ENCODE results near the gene RAB3B.
A peak's percentile ranks its signal among the peaks of the same experiment; 100 is the strongest.

The RAB3B gene

DNA sequence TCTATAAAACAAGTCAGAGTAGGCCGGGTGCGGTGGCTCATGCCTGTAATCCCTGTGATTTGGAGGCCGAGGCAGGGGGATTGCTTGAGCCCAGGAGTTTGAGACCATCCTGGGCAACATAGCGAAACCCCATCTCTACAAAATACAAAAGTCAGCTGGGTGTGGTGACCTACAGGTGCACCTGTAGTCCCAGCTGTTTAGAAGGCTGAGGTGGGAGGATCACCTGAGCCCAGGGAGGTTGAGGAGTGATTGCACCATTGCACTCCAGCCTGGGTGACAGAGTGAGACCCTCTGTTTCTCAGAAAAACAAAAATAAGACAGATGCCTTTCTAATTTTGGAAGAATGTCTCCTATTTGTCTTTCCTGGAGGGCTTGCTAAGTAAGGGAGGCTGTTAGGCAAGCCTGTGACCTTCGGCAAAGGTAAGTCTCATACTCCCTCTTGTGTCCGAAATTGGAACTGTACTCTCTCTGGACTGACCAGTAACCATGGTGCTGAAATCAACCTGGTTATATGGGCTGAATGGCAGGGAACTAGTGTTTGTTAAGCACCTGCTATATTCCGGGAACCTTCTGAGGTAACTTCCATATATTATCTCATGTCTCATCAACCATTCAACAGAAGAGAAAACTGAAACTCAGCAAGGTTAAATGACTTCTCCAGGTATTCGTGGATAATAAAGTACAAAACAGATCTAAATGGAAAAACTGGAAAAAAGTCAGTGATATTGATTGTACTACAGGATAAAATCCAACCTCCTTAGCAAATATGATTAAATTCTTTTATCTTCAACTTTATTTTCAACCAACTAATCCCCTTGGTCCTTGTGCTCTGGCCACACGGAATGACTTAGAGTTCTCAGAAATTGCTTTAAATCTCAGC is 11.8 kb upstream of the RAB3B start:
- Histone ChIP-seq H4K5ac (ENCODE audit: low read length) (no peak overlapping the region), H3K4me1 (ENCODE audit: control insufficient read depth, low read depth, low read length) (peaks cover 6% of the 10 kb centered on the region), H2AK5ac (ENCODE audit: low read length) (no peak overlapping the region), H4K8ac (ENCODE audit: low read depth, low read length) (no peak overlapping the region), H3K4me3 (ENCODE audit: low read length) (no peak overlapping the region), H3K4me2 (ENCODE audit: low read length) (no peak overlapping the region), H3K79me2 (ENCODE audit: control insufficient read depth, insufficient read depth, low read length) (no peaks in the 10 kb centered on the region), H3K36me3 (ENCODE audit: control insufficient read depth, insufficient read depth, low read length) (no peaks in the 10 kb centered on the region), H3K56ac (ENCODE audit: low read length) (no peak overlapping the region), H3K18ac (ENCODE audit: low read length) (no peak overlapping the region), H3K27ac (ENCODE audit: low read depth, low read length) (no peak overlapping the region), H2BK5ac (ENCODE audit: low read length) (no peak overlapping the region), H3K27me3 (ENCODE audit: insufficient read depth, low read length, poor library complexity) (no peaks in the 10 kb centered on the region), H3K79me1 (ENCODE audit: low read length) (no peaks in the 10 kb centered on the region), H3K4ac (ENCODE audit: low read depth, low read length) (no peak overlapping the region), H3K23ac (ENCODE audit: low read length) (no peak overlapping the region), H2BK120ac (ENCODE audit: low read depth, low read length) (no peak overlapping the region), H3K9ac (ENCODE audit: low read length) (no peak overlapping the region), H2BK15ac (replicated peaks; ENCODE audit: low read depth) (peak overlapping the region; percentile 67)
- WGBS (ENCODE audit: extremely low coverage, insufficient coverage, low lambda C conversion rate), result no CpG with 5 or more reads among the region's 9 CpGs
- peak; percentile 94 for DNase-seq

DNA sequence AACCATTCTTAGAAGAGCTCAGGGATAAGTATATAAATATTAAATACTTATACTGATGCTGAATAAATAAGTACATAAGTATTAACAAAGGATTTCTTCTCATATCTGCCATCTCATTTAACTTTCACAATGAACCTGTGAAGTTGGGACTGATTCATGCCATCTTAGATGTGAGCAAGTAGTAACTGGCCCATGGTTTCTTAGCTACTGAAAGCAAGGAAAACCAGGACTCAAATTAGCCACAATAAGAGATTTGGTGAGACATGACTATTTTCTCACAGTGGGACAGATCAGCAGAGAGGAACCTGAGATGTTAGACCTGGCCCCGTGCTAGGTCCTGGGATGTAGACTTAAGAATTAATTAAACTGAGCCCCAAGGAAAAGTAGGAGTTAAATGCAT is 8.2 kb upstream of the RAB3B start:
- H3K23ac ChIP-seq (ENCODE audit: low read length), result no peak overlapping the region
- no CpG with 5 or more reads among the region's 1 CpG for WGBS (ENCODE audit: extremely low coverage, insufficient coverage, low lambda C conversion rate)
- H3K36me3 ChIP-seq (ENCODE audit: control insufficient read depth, insufficient read depth, low read length), result no peaks in the 10 kb centered on the region
- no peak overlapping the region for H3K4me2 ChIP-seq (ENCODE audit: low read length)
- H4K5ac ChIP-seq (ENCODE audit: low read length), result no peak overlapping the region
- H3K56ac ChIP-seq (ENCODE audit: low read length), result no peak overlapping the region
- H3K4me1 ChIP-seq (ENCODE audit: control insufficient read depth, low read depth, low read length), result peaks cover 4% of the 10 kb centered on the region
- no peak overlapping the region for H2BK120ac ChIP-seq (ENCODE audit: low read depth, low read length)
- H2BK15ac ChIP-seq (replicated peaks; ENCODE audit: low read depth), result no peak overlapping the region
- H3K27me3 ChIP-seq (ENCODE audit: insufficient read depth, low read length, poor library complexity), result no peaks in the 10 kb centered on the region
- H3K4ac ChIP-seq (ENCODE audit: low read depth, low read length), result no peak overlapping the region
- no peak overlapping the region for H2AK5ac ChIP-seq (ENCODE audit: low read length)
- no peak for DNase-seq
- no peak overlapping the region for H3K9ac ChIP-seq (ENCODE audit: low read length)
- no peak overlapping the region for H3K4me3 ChIP-seq (ENCODE audit: low read length)
- H2BK5ac ChIP-seq (ENCODE audit: low read length), result no peak overlapping the region
- H3K18ac ChIP-seq (ENCODE audit: low read length), result no peak overlapping the region
- H3K79me2 ChIP-seq (ENCODE audit: control insufficient read depth, insufficient read depth, low read length), result no peaks in the 10 kb centered on the region
- H3K27ac ChIP-seq (ENCODE audit: low read depth, low read length), result no peak overlapping the region
- no peaks in the 10 kb centered on the region for H3K79me1 ChIP-seq (ENCODE audit: low read length)
- H4K8ac ChIP-seq (ENCODE audit: low read depth, low read length), result no peak overlapping the region

DNA sequence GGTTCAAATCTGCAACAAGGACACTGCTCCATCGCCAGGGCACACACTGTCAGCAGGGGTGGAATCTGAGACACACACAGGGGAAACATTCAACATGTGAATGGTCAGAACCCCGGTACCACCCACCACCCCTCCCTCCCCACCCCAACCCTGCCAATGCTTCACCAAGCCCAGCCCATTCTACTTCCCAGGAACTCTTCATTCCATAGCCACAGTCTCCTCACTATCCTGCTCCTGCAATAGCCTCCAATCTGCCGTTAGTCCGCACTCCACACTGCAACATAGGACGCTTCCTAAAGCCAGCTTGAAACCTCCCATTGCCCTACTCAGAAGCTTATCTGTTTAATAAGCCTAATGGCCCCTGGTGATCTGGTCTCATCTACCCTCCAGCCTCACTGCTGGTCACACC is 7.5 kb upstream of the RAB3B start:
- no peak overlapping the region for H3K4ac ChIP-seq (ENCODE audit: low read depth, low read length)
- H3K27ac ChIP-seq (ENCODE audit: low read depth, low read length), result no peak overlapping the region
- no peak overlapping the region for H3K4me3 ChIP-seq (ENCODE audit: low read length)
- no peak overlapping the region for H2BK5ac ChIP-seq (ENCODE audit: low read length)
- no peaks in the 10 kb centered on the region for H3K27me3 ChIP-seq (ENCODE audit: insufficient read depth, low read length, poor library complexity)
- H2BK120ac ChIP-seq (ENCODE audit: low read depth, low read length), result no peak overlapping the region
- H3K36me3 ChIP-seq (ENCODE audit: control insufficient read depth, insufficient read depth, low read length), result no peaks in the 10 kb centered on the region
- H4K5ac ChIP-seq (ENCODE audit: low read length), result no peak overlapping the region
- H3K79me2 ChIP-seq (ENCODE audit: control insufficient read depth, insufficient read depth, low read length), result no peaks in the 10 kb centered on the region
- H3K9ac ChIP-seq (ENCODE audit: low read length), result no peak overlapping the region
- no peak overlapping the region for H3K4me2 ChIP-seq (ENCODE audit: low read length)
- peaks cover 4% of the 10 kb centered on the region for H3K4me1 ChIP-seq (ENCODE audit: control insufficient read depth, low read depth, low read length)
- no peak overlapping the region for H3K18ac ChIP-seq (ENCODE audit: low read length)
- H4K8ac ChIP-seq (ENCODE audit: low read depth, low read length), result no peak overlapping the region
- H2BK15ac ChIP-seq (replicated peaks; ENCODE audit: low read depth), result no peak overlapping the region
- H3K79me1 ChIP-seq (ENCODE audit: low read length), result no peaks in the 10 kb centered on the region
- no CpG with 5 or more reads among the region's 5 CpGs for WGBS (ENCODE audit: extremely low coverage, insufficient coverage, low lambda C conversion rate)
- peak; percentile 68 for DNase-seq
- no peak overlapping the region for H3K23ac ChIP-seq (ENCODE audit: low read length)
- H2AK5ac ChIP-seq (ENCODE audit: low read length), result no peak overlapping the region
- no peak overlapping the region for H3K56ac ChIP-seq (ENCODE audit: low read length)

DNA sequence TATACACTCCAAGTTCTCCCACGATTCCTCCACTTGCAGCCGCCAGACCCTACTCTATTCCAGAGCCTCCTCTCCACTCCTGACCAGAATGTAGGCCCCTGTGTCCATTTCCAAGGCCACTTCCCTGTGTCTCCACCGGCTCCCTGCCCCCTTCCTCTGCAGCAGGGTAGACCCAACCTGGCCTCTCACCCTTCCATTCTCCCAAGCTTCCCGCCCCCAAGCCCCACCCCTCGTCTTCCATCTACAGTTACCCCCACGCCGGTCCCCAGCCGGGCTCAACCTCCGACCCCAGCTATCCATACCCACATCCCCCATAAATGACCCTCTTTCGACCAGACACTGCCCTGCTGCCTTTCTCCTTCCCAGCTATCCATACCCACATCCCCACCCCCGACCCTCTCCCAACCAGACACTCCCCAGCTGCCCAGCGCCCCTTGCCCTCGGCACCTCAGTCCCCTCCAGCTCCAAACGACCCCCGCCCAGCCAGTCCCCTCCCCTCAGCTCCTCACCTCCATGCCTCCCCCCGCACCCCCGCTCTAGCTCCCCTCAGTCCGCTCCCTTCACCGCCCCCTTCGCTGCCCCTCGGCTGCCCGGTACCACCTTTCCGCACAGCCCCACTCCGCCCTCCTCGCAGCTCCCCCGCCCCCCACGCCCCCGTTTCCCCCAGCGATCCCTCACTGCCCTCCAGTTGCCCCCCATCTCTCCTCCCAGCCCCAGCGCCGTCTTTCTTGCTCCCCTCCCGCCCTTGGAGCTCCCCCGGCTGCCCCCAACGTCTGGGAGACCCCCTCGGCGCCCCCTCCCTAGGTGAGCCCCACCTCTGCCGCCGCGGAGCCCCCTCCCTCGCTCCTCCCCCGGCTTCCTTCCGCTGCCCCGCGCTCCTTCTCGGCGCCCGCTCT is 670 bp downstream of the RAB3B start:
- Histone ChIP-seq H3K56ac (ENCODE audit: low read length) (peak overlapping the region; percentile 91), H3K4ac (ENCODE audit: low read depth, low read length) (peak overlapping the region; percentile 65), H2BK15ac (replicated peaks; ENCODE audit: low read depth) (peak overlapping the region; percentile 87), H3K4me1 (ENCODE audit: control insufficient read depth, low read depth, low read length) (peaks cover 4% of the 10 kb centered on the region), H3K79me1 (ENCODE audit: low read length) (peaks cover 10% of the 10 kb centered on the region), H3K23ac (ENCODE audit: low read length) (no peak overlapping the region), H3K18ac (ENCODE audit: low read length) (peak overlapping the region; percentile 94), H4K5ac (ENCODE audit: low read length) (no peak overlapping the region), H2BK120ac (ENCODE audit: low read depth, low read length) (peak overlapping the region; percentile 75), H3K79me2 (ENCODE audit: control insufficient read depth, insufficient read depth, low read length) (peaks cover 10% of the 10 kb centered on the region), H3K4me3 (ENCODE audit: low read length) (peak overlapping the region; percentile 81), H3K9ac (ENCODE audit: low read length) (peak overlapping the region; percentile 88), H3K27ac (ENCODE audit: low read depth, low read length) (peak overlapping the region; percentile 49), H2BK5ac (ENCODE audit: low read length) (peak overlapping the region; percentile 70), H3K36me3 (ENCODE audit: control insufficient read depth, insufficient read depth, low read length) (peaks cover 1% of the 10 kb centered on the region), H4K8ac (ENCODE audit: low read depth, low read length) (no peak overlapping the region), H3K27me3 (ENCODE audit: insufficient read depth, low read length, poor library complexity) (no peaks in the 10 kb centered on the region), H2AK5ac (ENCODE audit: low read length) (no peak overlapping the region), H3K4me2 (ENCODE audit: low read length) (peak overlapping the region; percentile 78)
- peak; percentile 25 for DNase-seq
- no CpG with 5 or more reads among the region's 47 CpGs for WGBS (ENCODE audit: extremely low coverage, insufficient coverage, low lambda C conversion rate)

DNA sequence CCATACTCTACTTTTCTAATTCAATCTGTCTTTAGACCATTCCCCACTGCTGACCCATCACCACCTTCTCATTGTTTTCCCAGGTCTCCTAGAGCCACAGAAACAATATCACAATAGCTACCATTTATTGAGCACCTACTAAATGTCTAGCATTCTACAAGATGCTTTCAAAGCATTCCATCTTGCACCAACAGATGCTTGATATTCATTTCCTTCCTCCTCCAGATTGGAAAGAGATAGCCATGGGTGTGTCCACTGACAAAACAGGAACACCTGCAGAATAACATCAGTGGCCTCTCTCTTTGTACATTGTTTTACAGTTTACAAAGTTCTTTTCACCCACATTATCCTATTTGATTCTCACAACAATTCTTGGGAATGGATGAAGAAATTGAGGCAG is 2.2 kb downstream of the RAB3B start:
- no peak overlapping the region for H3K27ac ChIP-seq (ENCODE audit: low read depth, low read length)
- DNase-seq, result no peak
- no peak overlapping the region for H2AK5ac ChIP-seq (ENCODE audit: low read length)
- H2BK120ac ChIP-seq (ENCODE audit: low read depth, low read length), result no peak overlapping the region
- no peak overlapping the region for H4K5ac ChIP-seq (ENCODE audit: low read length)
- peaks cover 1% of the 10 kb centered on the region for H3K36me3 ChIP-seq (ENCODE audit: control insufficient read depth, insufficient read depth, low read length)
- no peaks in the 10 kb centered on the region for H3K27me3 ChIP-seq (ENCODE audit: insufficient read depth, low read length, poor library complexity)
- H3K23ac ChIP-seq (ENCODE audit: low read length), result no peak overlapping the region
- no peak overlapping the region for H3K18ac ChIP-seq (ENCODE audit: low read length)
- H4K8ac ChIP-seq (ENCODE audit: low read depth, low read length), result no peak overlapping the region
- no peak overlapping the region for H3K9ac ChIP-seq (ENCODE audit: low read length)
- no peak overlapping the region for H3K56ac ChIP-seq (ENCODE audit: low read length)
- H3K4ac ChIP-seq (ENCODE audit: low read depth, low read length), result no peak overlapping the region
- H3K4me1 ChIP-seq (ENCODE audit: control insufficient read depth, low read depth, low read length), result peaks cover 4% of the 10 kb centered on the region
- H2BK5ac ChIP-seq (ENCODE audit: low read length), result no peak overlapping the region
- peaks cover 10% of the 10 kb centered on the region for H3K79me2 ChIP-seq (ENCODE audit: control insufficient read depth, insufficient read depth, low read length)
- H2BK15ac ChIP-seq (replicated peaks; ENCODE audit: low read depth), result no peak overlapping the region
- peaks cover 10% of the 10 kb centered on the region for H3K79me1 ChIP-seq (ENCODE audit: low read length)
- no peak overlapping the region for H3K4me3 ChIP-seq (ENCODE audit: low read length)
- H3K4me2 ChIP-seq (ENCODE audit: low read length), result no peak overlapping the region
